HFF-Myc (cell line): Measurements from ENCODE around the gene ASMTL.
A peak's percentile ranks its signal among the peaks of the same experiment; 100 is the strongest.

Source experiments
- DNase-seq: peaks from one replicate; pipeline ENCODE4 v3.0.0-alpha.2; 2011; ENCODE audit warnings: low read depth; ENCODE audit errors: extremely low read depth
- H3K4me3 ChIP-seq: replicated peaks from 2 replicates; pipeline ENCODE4 v1.5.1; 2011; ENCODE audit warnings: low read depth, mild to moderate bottlenecking, control low read depth, low read length
- CTCF ChIP-seq: IDR thresholded peaks from 2 replicates; pipeline ENCODE4 v1.5.1; 2012; ENCODE audit warnings: mild to moderate bottlenecking, low read depth, low read length, control low read depth; ENCODE audit errors: missing control alignments

Gene ASMTL

GRCh38 chrX:1391370-1391706 is 61.4 kb downstream of the ASMTL start:
- peak overlapping the region; percentile 98 for H3K4me3 ChIP-seq
- DNase-seq: no peak
- no peak for TF ChIP-seq CTCF

- peak overlapping the region; percentile 98 for H3K4me3 ChIP-seq
- no peak for DNase-seq
- no peak for TF ChIP-seq CTCF
Observed at GRCh38 chrX:1390621-1391369, 61.9 kb downstream of the ASMTL start.

DNA sequence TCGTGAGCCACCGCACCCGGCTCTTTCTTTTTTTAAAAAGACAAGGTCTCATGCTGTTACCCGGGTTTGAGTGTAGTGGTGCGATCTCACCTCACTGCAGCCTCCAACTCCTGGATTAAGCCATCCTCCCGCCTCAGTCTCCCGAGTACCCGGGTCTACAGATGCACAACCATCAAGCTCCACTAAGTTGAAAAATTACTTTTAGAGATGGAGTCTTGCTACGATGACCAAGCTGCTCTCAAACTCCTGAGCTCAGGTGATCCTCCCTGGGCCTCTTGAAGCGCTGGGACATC is 62.8 kb downstream of the ASMTL start:
- H3K4me3 ChIP-seq: peak overlapping the region; percentile 98
- DNase-seq: no peak

DNA sequence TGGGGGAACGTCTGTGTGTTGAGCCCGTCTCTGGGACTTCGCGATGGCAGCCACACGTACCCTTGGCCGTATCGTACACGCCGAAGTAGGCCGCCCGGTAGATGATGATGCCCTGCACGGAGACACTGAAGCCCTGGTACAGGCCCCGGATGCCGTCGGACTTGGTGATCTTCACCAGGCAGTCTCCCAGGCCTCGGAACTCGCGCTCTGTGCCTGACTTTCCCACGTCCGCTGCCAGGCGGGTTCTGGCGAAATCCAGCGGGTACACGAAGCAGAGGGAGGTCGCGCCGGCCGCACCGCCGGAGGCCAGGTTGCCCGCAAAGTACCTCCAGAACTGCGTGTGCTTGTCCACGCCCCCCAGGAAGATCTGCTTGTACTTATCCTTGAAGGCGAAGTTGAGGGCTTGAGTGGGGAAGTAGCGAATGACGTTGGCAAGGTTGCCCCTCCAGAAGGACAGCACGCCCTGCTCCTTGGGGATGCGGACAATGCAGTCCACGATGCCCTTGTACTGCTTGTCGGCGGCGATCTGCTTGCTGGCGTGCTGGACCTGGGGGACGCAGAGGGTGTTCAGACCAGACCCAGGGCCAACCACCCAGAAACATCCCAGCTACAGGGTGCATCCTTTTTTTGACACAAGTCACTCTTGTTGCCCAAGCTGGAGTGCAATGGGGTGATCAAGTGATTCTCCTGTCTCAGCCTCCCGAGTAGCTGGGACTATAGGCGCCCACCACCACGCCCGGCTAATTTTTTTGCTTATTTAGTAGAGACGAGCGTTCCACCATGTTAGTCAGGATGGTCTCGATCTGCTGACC is 63.3 kb downstream of the ASMTL start:
- no peak for DNase-seq
- H3K4me3 ChIP-seq: peak overlapping the region; percentile 98
- no peak for TF ChIP-seq CTCF

More for the DNA sequence above, 62.8 kb downstream of the ASMTL start:
- no peak for TF ChIP-seq CTCF

DNA sequence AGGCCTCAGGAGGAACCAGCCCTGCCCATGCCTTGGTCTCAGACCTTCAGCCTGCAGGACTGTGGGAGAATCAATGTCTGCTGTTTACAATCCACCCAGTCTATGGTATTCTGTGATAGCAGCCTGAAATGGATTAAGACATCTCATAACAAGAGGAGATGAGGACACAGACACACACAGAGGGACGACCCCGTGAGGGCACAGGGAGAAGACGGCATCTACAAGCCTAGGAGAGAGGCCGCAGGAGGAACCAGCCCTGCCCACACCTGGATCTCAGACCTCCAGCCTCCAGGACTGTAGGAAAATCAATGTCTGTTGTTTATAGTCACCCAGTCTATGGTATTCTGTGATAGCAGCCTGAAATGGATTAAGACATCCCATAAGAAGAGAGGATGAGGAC is 64.1 kb downstream of the ASMTL start:
- H3K4me3 ChIP-seq: peak overlapping the region; percentile 98
- no peak for DNase-seq
- no peak for TF ChIP-seq CTCF

GRCh38 chrX:1387141-1387776 is 65.5 kb downstream of the ASMTL start:
- no peak for TF ChIP-seq CTCF
- no peak overlapping the region for H3K4me3 ChIP-seq
- no peak for DNase-seq
